Transverse colon (tissue), 4 donors: ENCODE measurements around the gene CREB5. TPM values are rescaled to one million over a fixed set of nuclear protein-coding genes. Genes with fewer than 3 reads are reported as not detected.
"Not testable (repeated sequence)": the region's sequence is repeated elsewhere in the genome, so short reads cannot be mapped to it uniquely, and the experiment has no call there.

ENCODE experiments used
- DNase-seq: peaks from one replicate; pipeline ENCODE4 v3.0.0-alpha.2; 2019
- H3K27ac ChIP-seq, 4 donors: fragments of 200-600 bp; sonication (generic); 2 replicates each; pipeline ENCODE4 v1.5.1; 2016 to 2018; ENCODE audit warnings: inconsistent platforms in 4 of 4
- H3K27me3 ChIP-seq: fragments of 200-600 bp; sonication (generic); 2 replicates; pipeline ENCODE4 v1.5.1; 2017; ENCODE audit warnings: inconsistent platforms
- H3K36me3 ChIP-seq, 4 donors: fragments of 200-600 bp; sonication (generic); 2 replicates each; pipeline ENCODE4 v1.5.1; 2017 to 2019; ENCODE audit warnings: inconsistent platforms in 4 of 4
- H3K4me1 ChIP-seq, 4 donors: fragments of 200-600 bp; sonication (generic); 2 replicates each; pipeline ENCODE4 v1.5.1; 2017 to 2020; ENCODE audit warnings: inconsistent platforms in 4 of 4
- H3K4me3 ChIP-seq, 4 donors: fragments of 200-600 bp; sonication (generic); 1 replicate in 1 of 4; 2 replicates in 3 of 4; pipeline versions ENCODE4 v1.5.1 to v1.6.1; 2017 to 2019; ENCODE audit warnings: inconsistent platforms in 4 of 4
- H3K9me3 ChIP-seq, 2 donors: fragments of 200-600 bp; sonication (generic); 2 replicates each; pipeline ENCODE4 v1.5.1; 2017 to 2019; ENCODE audit warnings: inconsistent platforms in 2 of 2
- CTCF ChIP-seq, 5 experiments: fragments of 200-600 bp in 3 of 5; fragments of 450-650 bp in 2 of 5; sonication (generic) in 3 of 5; IDR thresholded peaks; 1 replicate in 2 of 5; 2 replicates in 3 of 5; pipeline ENCODE4 v1.5.1; 2016 to 2017; ENCODE audit warnings: antibody characterized with exemption in 5 of 5, inconsistent platforms in 3 of 5, mild to moderate bottlenecking in 2 of 5, moderate library complexity in 1 of 5
- EP300 ChIP-seq: sonication (generic); formaldehyde crosslinking; IDR thresholded peaks from one replicate; pipeline ENCODE4 v1.6.1; 2017; ENCODE audit warnings: antibody characterized with exemption, low read depth
- POLR2A ChIP-seq: fragments of 450-650 bp; IDR thresholded peaks from one replicate; pipeline ENCODE4 v1.6.1; 2016; ENCODE audit warnings: antibody characterized with exemption, mild to moderate bottlenecking, moderate library complexity
- POLR2AphosphoS5 ChIP-seq, 3 donors: sonication (generic); formaldehyde crosslinking; IDR thresholded peaks; one replicate each; pipeline ENCODE4 v1.6.1; 2016; ENCODE audit warnings: antibody characterized with exemption in 3 of 3
- WGBS, 2 donors: methylation state at CpG; one replicate each; pipeline ENCODE4 v1.1.5; 2018; ENCODE audit warnings: low coverage in 1 of 2; 5-methylcytosine and 5-hydroxymethylcytosine counted together
- in situ Hi-C, 4 donors: fragments of 200-750 bp; cut with MboI; loops; one replicate each; pipeline versions ENCODE4 v1.15.0 to v1.15.1; 2017; ENCODE audit warnings: low sequenced_read_pairs in 3 of 4, low pct_ligation_motif_present in 1 of 4, low pct_unique_long_range_greater_than_20kb in 1 of 4
- intact Hi-C: fragments of 100-400 bp; cut with DNase I; formaldehyde crosslinking; loops from one replicate; pipeline ENCODE4 v1.15.1; 2023; ENCODE audit warnings: low total_unique reads
- total RNA-seq, 4 donors: library from RNA; depleted of rRNA; stranded (reverse); fragments of >200 nt; gene quantifications; one replicate each; pipeline ENCODE4 v1.1.0, GENCODE V29; 2016

The CREB5 gene
- total RNA-seq, 4 donors from 2014 or later = 3.0 to 12.2 (median 7.0) TPM

DNA sequence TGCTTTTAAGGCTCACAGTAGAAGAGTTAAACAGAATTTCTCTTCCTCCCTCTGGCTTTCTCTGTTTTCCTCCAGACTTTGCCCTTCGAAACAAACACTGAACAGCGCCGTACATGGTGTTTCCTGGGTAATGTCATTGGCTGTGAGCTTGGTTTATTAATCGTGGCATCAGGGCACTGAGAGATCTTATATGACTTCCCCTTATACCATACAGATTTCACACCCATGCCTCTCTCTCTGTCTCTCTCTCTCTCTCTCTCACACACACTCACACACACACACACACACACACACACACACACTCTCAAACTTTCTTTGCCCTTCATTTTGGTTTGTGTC, 195.5 kb downstream of the CREB5 start:
- WGBS, 2 donors = 31% methylated on average over 4 of the region's 4 CpGs; no CpG with 5 or more reads in 1 of the 2 donors
- no peak overlapping the region for H3K4me3 ChIP-seq
- intact Hi-C loops = no loop called here
- H3K27ac ChIP-seq = no peak overlapping the region
- no peak for DNase-seq
- peaks cover 6% of the 10 kb centered on the region for H3K27me3 ChIP-seq
- no peak for TF ChIP-seq CTCF (IDR thresholded peaks at IDR 0.05)
- TF ChIP-seq POLR2A = no peak
- TF ChIP-seq EP300 = no peak
- no peak for TF ChIP-seq POLR2AphosphoS5 (IDR thresholded peaks at IDR 0.05)
- H3K4me1 ChIP-seq = no peaks in the 10 kb centered on the region
- in situ Hi-C loops = loop anchor here in 1 of 4 donors (25.0 kb wide), 1 partner anchor 221 kb away; no protein-coding TSS in a partner anchor
- H3K9me3 ChIP-seq = no peaks in the 10 kb centered on the region
- H3K36me3 ChIP-seq = no peaks in the 10 kb centered on the region

- in situ Hi-C loops = loop anchor here in 1 of 4 donors (25.0 kb wide), 1 partner anchor 221 kb away; no protein-coding TSS in a partner anchor
- no peak overlapping the region for H3K27ac ChIP-seq
Measured at GRCh38 chr7:28608237-28608656, 195.9 kb downstream of the CREB5 start.

GRCh38 chr7:28608731-28609130, 196.4 kb downstream of the CREB5 start:
- no peak overlapping the region for H3K4me3 ChIP-seq
- TF ChIP-seq CTCF (IDR thresholded peaks at IDR 0.05) (no peak), POLR2AphosphoS5 (IDR thresholded peaks at IDR 0.05) (no peak), POLR2A (no peak), EP300 (no peak)
- no peak overlapping the region for H3K27ac ChIP-seq

More at GRCh38 chr7:28608237-28608656, 195.9 kb downstream of the CREB5 start:
- H3K4me3 ChIP-seq = no peak overlapping the region
- H3K36me3 ChIP-seq = no peaks in the 10 kb centered on the region
- intact Hi-C loops = no loop called here
- DNase-seq = no peak
- H3K4me1 ChIP-seq = no peaks in the 10 kb centered on the region
- no peak for TF ChIP-seq EP300
- TF ChIP-seq POLR2AphosphoS5 (IDR thresholded peaks at IDR 0.05) = no peak
- TF ChIP-seq POLR2A = no peak
- no peak for TF ChIP-seq CTCF (IDR thresholded peaks at IDR 0.05)
- peaks cover 9% of the 10 kb centered on the region for H3K27me3 ChIP-seq
- no peaks in the 10 kb centered on the region for H3K9me3 ChIP-seq
- WGBS, 2 donors = 69% methylated on average over 1 of the region's 1 CpG; no CpG with 5 or more reads in 1 of the 2 donors

GRCh38 chr7:28609608-28610007, 197.3 kb downstream of the CREB5 start:
- H3K9me3 ChIP-seq = no peaks in the 10 kb centered on the region
- intact Hi-C loops (no loop called here), in situ Hi-C loops (loop anchor here in 1 of 4 donors (25.0 kb wide), 1 partner anchor 222 kb away; no protein-coding TSS in a partner anchor)
- H3K36me3 ChIP-seq = no peaks in the 10 kb centered on the region
- H3K4me1 ChIP-seq = no peaks in the 10 kb centered on the region
- TF ChIP-seq POLR2A (no peak), POLR2AphosphoS5 (IDR thresholded peaks at IDR 0.05) (no peak), EP300 (no peak), CTCF (IDR thresholded peaks at IDR 0.05) (no peak)
- no peak overlapping the region for H3K4me3 ChIP-seq
- peaks cover 9% of the 10 kb centered on the region for H3K27me3 ChIP-seq
- no peak for DNase-seq
- WGBS, 2 donors = 45 to 57% methylated on average over 2 to 3 of the region's 3 CpGs
- H3K27ac ChIP-seq = no peak overlapping the region

More at GRCh38 chr7:28608731-28609130, 196.4 kb downstream of the CREB5 start:
- WGBS, 2 donors = 64 to 77% methylated on average over 3 of the region's 3 CpGs
- intact Hi-C loops = no loop called here
- H3K4me1 ChIP-seq = no peaks in the 10 kb centered on the region
- H3K9me3 ChIP-seq = no peaks in the 10 kb centered on the region
- H3K27me3 ChIP-seq = peaks cover 9% of the 10 kb centered on the region
- no peak for DNase-seq
- H3K36me3 ChIP-seq = no peaks in the 10 kb centered on the region
- in situ Hi-C loops = loop anchor here in 1 of 4 donors (25.0 kb wide), 1 partner anchor 221 kb away; no protein-coding TSS in a partner anchor

- H3K9me3 ChIP-seq, H3K4me3 ChIP-seq, H3K36me3 ChIP-seq, H3K27me3 ChIP-seq, H3K27ac ChIP-seq, DNase-seq, H3K4me1 ChIP-seq, intact Hi-C loops: not testable (repeated sequence)
- WGBS, 2 donors = 82 to 91% methylated on average over 4 of the region's 4 CpGs
- in situ Hi-C loops = loop anchor here in 1 of 4 donors (25.0 kb wide), 1 partner anchor 224 kb away; no protein-coding TSS in a partner anchor
Measured at GRCh38 chr7:28611399-28611897, 199.1 kb downstream of the CREB5 start.
